AG09309 (cell line): ENCODE results near the gene JAZF1.
A peak's percentile ranks its signal among the peaks of the same experiment; 100 is the strongest.

Source experiments
- DNase-seq: peaks from one replicate; pipeline ENCODE4 v3.0.0-alpha.2; 2010; ENCODE audit warnings: low read depth
- H3K4me3 ChIP-seq: 2 replicates; pipeline ENCODE4 v1.5.1; 2011; ENCODE audit warnings: mild to moderate bottlenecking, low read depth, low read length, moderate library complexity; ENCODE audit not compliant: control insufficient read depth
- CTCF ChIP-seq: IDR thresholded peaks from 2 replicates; pipeline ENCODE4 v1.5.1; 2011; ENCODE audit warnings: mild to moderate bottlenecking, low read depth, low read length, inconsistent platforms; ENCODE audit not compliant: insufficient read depth, control insufficient read depth; ENCODE audit errors: missing control alignments

Gene JAZF1

GRCh38 chr7:27953777-27954176, 226.8 kb downstream of the JAZF1 start:
- H3K4me3 ChIP-seq: no peak overlapping the region
- no peak for DNase-seq
- no peak for TF ChIP-seq CTCF

DNA sequence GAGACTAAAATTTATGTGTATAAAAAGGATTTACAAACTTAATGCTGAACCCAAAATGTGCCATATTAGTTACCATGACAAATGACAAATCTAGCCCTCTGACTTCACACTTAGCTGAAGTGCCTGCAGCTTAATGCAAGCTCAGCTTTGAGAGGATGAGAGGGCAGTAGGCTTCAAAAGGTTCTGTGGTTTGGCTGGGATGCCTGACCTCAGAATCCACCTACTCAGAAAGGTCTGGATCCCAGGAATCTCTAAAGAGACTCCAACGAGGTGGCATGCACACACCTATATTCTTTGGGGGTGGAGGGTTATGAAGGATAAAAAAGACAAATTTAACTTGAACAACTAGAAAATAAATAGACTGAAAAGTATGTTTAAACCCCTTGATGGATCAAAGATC, 227.2 kb downstream of the JAZF1 start:
- no peak for TF ChIP-seq CTCF
- H3K4me3 ChIP-seq: no peak overlapping the region
- DNase-seq: no peak

DNA sequence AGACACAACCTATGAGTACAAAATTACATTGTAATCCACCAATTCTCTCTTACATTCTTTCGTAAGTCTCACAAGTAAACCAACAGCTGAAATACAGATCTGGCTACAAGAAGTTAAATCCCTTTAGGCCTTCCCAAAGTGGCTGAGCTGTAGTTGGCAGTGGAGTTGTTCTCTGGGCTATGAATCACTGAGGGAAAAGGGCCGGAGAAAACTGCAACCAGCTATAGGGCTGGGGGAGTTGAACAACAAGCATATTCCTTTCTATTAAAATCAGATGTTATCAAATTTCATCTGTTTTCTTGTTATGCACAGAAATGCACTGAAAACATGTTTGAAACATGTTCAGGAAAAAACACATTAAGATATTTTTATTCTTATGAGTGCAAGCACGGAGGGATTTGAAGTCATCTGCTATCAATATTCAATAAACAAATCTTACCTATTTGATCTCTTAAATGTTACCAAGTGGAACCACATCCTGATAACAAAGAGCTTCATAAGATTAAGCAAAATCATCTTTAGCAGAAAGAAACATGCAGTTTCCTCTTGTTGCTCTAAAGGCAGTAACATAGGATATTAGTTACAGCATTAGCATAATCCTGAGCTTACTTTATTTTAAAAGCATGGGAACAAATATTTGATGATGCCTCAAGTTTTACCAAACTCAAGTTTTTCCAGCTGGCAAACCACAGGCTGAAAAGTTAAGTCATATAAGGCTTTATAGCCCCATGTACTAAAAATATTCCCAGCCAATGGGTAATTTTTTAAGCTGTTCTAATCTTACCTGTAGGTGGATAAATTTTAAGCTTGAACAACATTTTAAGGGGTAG, 227.9 kb downstream of the JAZF1 start:
- DNase-seq: peak; percentile 33
- no peak overlapping the region for H3K4me3 ChIP-seq
- no peak for TF ChIP-seq CTCF

GRCh38 chr7:27950123-27950522, 230.5 kb downstream of the JAZF1 start:
- H3K4me3 ChIP-seq: no peak overlapping the region
- DNase-seq: no peak
- TF ChIP-seq CTCF: no peak

GRCh38 chr7:27948861-27949260, 231.7 kb downstream of the JAZF1 start:
- no peak overlapping the region for H3K4me3 ChIP-seq
- no peak for TF ChIP-seq CTCF
- no peak for DNase-seq

DNA sequence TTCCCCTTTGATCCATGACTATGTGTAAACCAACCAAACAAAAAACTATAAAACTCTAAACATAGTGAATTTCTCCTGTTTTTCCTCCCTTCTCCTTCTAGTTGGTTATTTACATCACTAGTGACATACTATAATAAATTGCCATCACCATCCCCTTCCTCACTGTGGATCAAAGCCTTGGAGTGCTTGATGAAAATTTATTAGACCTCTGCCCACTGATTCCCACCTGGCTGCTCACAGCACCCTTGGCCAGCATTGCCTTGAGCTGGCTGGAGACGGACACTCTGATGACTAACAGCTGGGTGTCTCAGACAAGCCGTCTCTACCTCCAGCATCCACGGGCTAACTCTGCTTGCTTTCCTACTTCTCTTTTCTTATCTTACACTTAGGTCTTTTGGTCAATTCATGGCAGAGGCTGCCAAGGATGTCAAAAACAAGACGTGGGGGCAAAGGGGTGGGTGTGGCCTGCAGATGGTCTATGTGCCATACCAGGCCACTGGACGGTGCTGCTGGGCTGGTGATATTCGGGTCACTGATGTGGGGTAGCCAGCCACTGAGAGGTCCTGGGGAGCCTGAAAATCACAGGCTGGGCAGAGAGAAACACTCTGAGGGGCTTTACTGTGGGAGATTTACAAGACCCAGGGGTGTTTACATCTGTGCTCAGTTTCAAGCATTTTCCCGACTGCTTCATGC, 232.9 kb downstream of the JAZF1 start:
- no peak for DNase-seq
- no peak overlapping the region for H3K4me3 ChIP-seq
- TF ChIP-seq CTCF: no peak
